ENCODE results near the gene USP24. TPM values are rescaled to one million over a fixed set of nuclear protein-coding genes. Genes with fewer than 3 reads are reported as not detected.

The USP24 gene
- total RNA-seq, 1 experiment from 2014 or later: 54.6 TPM

- intact Hi-C loops (cut with micrococcal nuclease; ENCODE audit: unreplicated experiment): no loop called here
- POLR2A ChIA-PET (ENCODE audit: low non-redundant PET): no interaction called here
- CTCF ChIA-PET: no interaction called here
- TF ChIP-seq EZH2 (IDR thresholded peaks at IDR 0.05; ENCODE audit: borderline replicate concordance, low read depth, low read length, poor library complexity, severe bottlenecking): no peak
- no peak for TF ChIP-seq CTCF (conservative IDR thresholded peaks at IDR 0.05; ENCODE audit: low read depth, low read length)
- BruUV-seq (replicated peaks): no TSS peak
- Histone ChIP-seq H3K27me3 (replicated peaks; ENCODE audit: insufficient read depth, low read depth, low read length, poor library complexity) (no peaks in the 10 kb centered on the region), H3K4me3 (ENCODE audit: low read depth, low read length, poor library complexity, severe bottlenecking) (no peak overlapping the region), H3K36me3 (ENCODE audit: insufficient read depth, low read length, poor library complexity, severe bottlenecking) (peaks cover 89% of the 10 kb centered on the region), H3K27ac (ENCODE audit: low read depth, low read length, poor library complexity, severe bottlenecking) (no peak overlapping the region), H3K4me1 (ENCODE audit: insufficient read depth, low read length, poor library complexity, severe bottlenecking) (no peaks in the 10 kb centered on the region), H3K9me3 (ENCODE audit: low read depth, low read length, poor library complexity, severe bottlenecking) (no peaks in the 10 kb centered on the region)
- DNase-seq (ENCODE audit: low spot score): no peak
Observed at GRCh38 chr1:55092475-55092874, 122.7 kb downstream of the USP24 start.

- no TSS peak for BruUV-seq (replicated peaks)
- intact Hi-C loops (cut with micrococcal nuclease; ENCODE audit: unreplicated experiment): no loop called here
- no peak for DNase-seq (ENCODE audit: low spot score)
- CTCF ChIA-PET: no interaction called here
- Histone ChIP-seq H3K4me3 (ENCODE audit: low read depth, low read length, poor library complexity, severe bottlenecking) (no peak overlapping the region), H3K36me3 (ENCODE audit: insufficient read depth, low read length, poor library complexity, severe bottlenecking) (peaks cover 88% of the 10 kb centered on the region), H3K27ac (ENCODE audit: low read depth, low read length, poor library complexity, severe bottlenecking) (no peak overlapping the region), H3K4me1 (ENCODE audit: insufficient read depth, low read length, poor library complexity, severe bottlenecking) (no peaks in the 10 kb centered on the region), H3K27me3 (replicated peaks; ENCODE audit: insufficient read depth, low read depth, low read length, poor library complexity) (no peaks in the 10 kb centered on the region), H3K9me3 (ENCODE audit: low read depth, low read length, poor library complexity, severe bottlenecking) (no peaks in the 10 kb centered on the region)
- no peak for TF ChIP-seq EZH2 (IDR thresholded peaks at IDR 0.05; ENCODE audit: borderline replicate concordance, low read depth, low read length, poor library complexity, severe bottlenecking)
- no peak for TF ChIP-seq CTCF (conservative IDR thresholded peaks at IDR 0.05; ENCODE audit: low read depth, low read length)
- POLR2A ChIA-PET (ENCODE audit: low non-redundant PET): no interaction called here
Observed at GRCh38 chr1:55089683-55090082, 125.5 kb downstream of the USP24 start.

GRCh38 chr1:55088413-55088812, 126.8 kb downstream of the USP24 start:
- ChIA-PET CTCF (no interaction called here), POLR2A (ENCODE audit: low non-redundant PET) (interaction anchor here (0.6 kb wide), 1 partner anchor 1142 kb away, joined by 15 read pairs; the partner anchor contains the start of gene LRRC42)
- no peak for TF ChIP-seq CTCF (conservative IDR thresholded peaks at IDR 0.05; ENCODE audit: low read depth, low read length)
- no peak for TF ChIP-seq EZH2 (IDR thresholded peaks at IDR 0.05; ENCODE audit: borderline replicate concordance, low read depth, low read length, poor library complexity, severe bottlenecking)
- no TSS peak for BruUV-seq (replicated peaks)
- DNase-seq (ENCODE audit: low spot score): no peak
- Histone ChIP-seq H3K4me1 (ENCODE audit: insufficient read depth, low read length, poor library complexity, severe bottlenecking) (no peaks in the 10 kb centered on the region), H3K36me3 (ENCODE audit: insufficient read depth, low read length, poor library complexity, severe bottlenecking) (peaks cover 78% of the 10 kb centered on the region), H3K27me3 (replicated peaks; ENCODE audit: insufficient read depth, low read depth, low read length, poor library complexity) (no peaks in the 10 kb centered on the region), H3K27ac (ENCODE audit: low read depth, low read length, poor library complexity, severe bottlenecking) (no peak overlapping the region), H3K9me3 (ENCODE audit: low read depth, low read length, poor library complexity, severe bottlenecking) (no peaks in the 10 kb centered on the region), H3K4me3 (ENCODE audit: low read depth, low read length, poor library complexity, severe bottlenecking) (no peak overlapping the region)
- intact Hi-C loops (cut with micrococcal nuclease; ENCODE audit: unreplicated experiment): no loop called here
